K562 (cell line): ENCODE measurements around the gene CUL4B. TPM values are rescaled to one million over a fixed set of nuclear protein-coding genes. Genes with fewer than 3 reads are reported as not detected.
A peak's percentile ranks its signal among the peaks of the same experiment; 100 is the strongest.

Experiments used
- CHD1 ChIP-seq: fragments of 200-600 bp; sonication (generic); IDR thresholded peaks from one replicate; pipeline ENCODE4 v1.6.1; 2012; ENCODE audit warnings: mild to moderate bottlenecking, moderate library complexity, low read length, inconsistent platforms
- CHD2 ChIP-seq: IDR thresholded peaks from 2 replicates; pipeline ENCODE4 v1.6.1; 2011; ENCODE audit warnings: low read depth, low read length
- CHD4 ChIP-seq: fragments of 200-600 bp; sonication (generic); IDR thresholded peaks from 3 replicates; pipeline ENCODE4 v1.6.1; 2012; ENCODE audit warnings: low read depth, mild to moderate bottlenecking, mixed read lengths, low read length, inconsistent platforms; ENCODE audit not compliant: insufficient read depth, insufficient replicate concordance, poor library complexity, severe bottlenecking
- HDAC1 ChIP-seq, 2 experiments: fragments of 450-650 bp; IDR thresholded peaks; 2 replicates each; pipeline ENCODE4 v1.6.1; 2016 to 2017; ENCODE audit warnings: inconsistent platforms in 1 of 2, mild to moderate bottlenecking in 1 of 2, moderate library complexity in 1 of 2
- HNRNPK ChIP-seq: fragments of 200-400 bp; formaldehyde crosslinking; IDR thresholded peaks from one replicate; pipeline ENCODE4 v1.6.1; 2018; ENCODE audit warnings: mild to moderate bottlenecking, low read depth, low read length; ENCODE audit not compliant: poor library complexity, severe bottlenecking
- MIER1 ChIP-seq: fragments of 450-650 bp; IDR thresholded peaks from 2 replicates; pipeline ENCODE4 v1.6.1; 2016; ENCODE audit warnings: antibody characterized with exemption, mild to moderate bottlenecking, low read depth
- POU5F1 ChIP-seq: fragments of 150-350 bp; IDR thresholded peaks from 2 replicates; pipeline ENCODE4 v1.6.1; 2014; ENCODE audit warnings: borderline replicate concordance, low read length, low read depth, mild to moderate bottlenecking; ENCODE audit not compliant: partially characterized antibody
- PYGO2 ChIP-seq: fragments of 450-650 bp; IDR thresholded peaks from 2 replicates; pipeline ENCODE4 v1.6.1; 2016; ENCODE audit warnings: mild to moderate bottlenecking, missing genetic modification characterization, moderate library complexity, missing compliant biosample characterization
- RBBP5 ChIP-seq: fragments of 200-600 bp; sonication (generic); IDR thresholded peaks from 2 replicates; pipeline ENCODE4 v1.6.1; 2012; ENCODE audit warnings: borderline replicate concordance, mild to moderate bottlenecking, low read length, control low read depth, inconsistent platforms; ENCODE audit not compliant: insufficient read depth, poor library complexity, severe bottlenecking
- SMARCA4 ChIP-seq: fragments of 450-650 bp; IDR thresholded peaks from 2 replicates; pipeline ENCODE4 v1.6.1; 2016
- SOX6 ChIP-seq: fragments of 450-650 bp; IDR thresholded peaks from 2 replicates; pipeline ENCODE4 v1.6.1; 2014; ENCODE audit warnings: mild to moderate bottlenecking
- TOE1 ChIP-seq, 2 experiments: fragments of 450-650 bp in 1 of 2; sonication (generic) in 1 of 2; formaldehyde crosslinking in 1 of 2; IDR thresholded peaks; 2 replicates each; pipeline versions ENCODE4 v1.7.1 to v1.8.0; 2016 to 2022; ENCODE audit warnings: borderline replicate concordance in 2 of 2, mild to moderate bottlenecking in 2 of 2, antibody characterized with exemption in 1 of 2, inconsistent platforms in 1 of 2, low read depth in 1 of 2, missing genetic modification reagents in 1 of 2, moderate library complexity in 1 of 2
- ZNF408 ChIP-seq: fragments of 250-450 bp; sonication (Bioruptor Pico); IDR thresholded peaks from 2 replicates; pipeline ENCODE4 v1.4.0; 2020; ENCODE audit warnings: low read depth, mild to moderate bottlenecking, moderate library complexity
- ZNF431 ChIP-seq: sonication (generic); formaldehyde crosslinking; IDR thresholded peaks from 2 replicates; pipeline ENCODE4 v1.8.0; 2022; ENCODE audit warnings: mild to moderate bottlenecking, missing genetic modification reagents
- ZNF696 ChIP-seq: fragments of 250-450 bp; sonication (Bioruptor Pico); conservative IDR thresholded peaks from 2 replicates; pipeline ENCODE4 v1.4.0; 2020; ENCODE audit warnings: mild to moderate bottlenecking, moderate library complexity
- polyA plus RNA-seq, 8 experiments: library from polyadenylated mRNA; depleted of rRNA in 4 of 8; stranded (reverse) in 5 of 8; unstranded in 3 of 8; fragments of >200 nt; fragmentation: Nextera tagmentation in 2 of 8; fragmentation: Illumina TruSeq in 1 of 8; extraction: Ambion mirVana in 2 of 8; extraction: Trizol in 1 of 8; gene quantifications; 2 replicates each; pipeline versions ENCODE4 v1.2.1 to v1.2.3, GENCODE V29; 2011 to 2014; ENCODE audit warnings: inconsistent platforms in 1 of 8, missing spikeins in 1 of 8
- total RNA-seq, 7 experiments: library from RNA; depleted of rRNA in 6 of 7; stranded (reverse); fragments of >200 nt in 6 of 7; fragmentation: Illumina TruSeq in 2 of 7; extraction: Trizol in 2 of 7; gene quantifications; 2 replicates each; pipeline versions ENCODE4 v1.2.1 to v1.2.3, GENCODE V29; 2011 to 2021; ENCODE audit warnings: low replicate concordance in 1 of 7
- TF ChIP-seq, protein P1 (sequence below): fragments of 450-650 bp; formaldehyde crosslinking; IDR thresholded peaks from 2 replicates; pipeline ENCODE4 v1.4.0; 2022; ENCODE audit warnings: missing genetic modification characterization
- TF ChIP-seq, protein P2 (sequence below): fragments of 250-450 bp; sonication (Bioruptor Pico); IDR thresholded peaks from 2 replicates; pipeline ENCODE4 v1.5.1; 2021; ENCODE audit warnings: mild to moderate bottlenecking
- TF ChIP-seq, protein P3 (sequence below): fragments of 250-450 bp; sonication (Bioruptor Pico); IDR thresholded peaks from 2 replicates; pipeline ENCODE4 v1.4.0; 2020; ENCODE audit warnings: mild to moderate bottlenecking, moderate library complexity

Gene CUL4B
- total and polyA plus RNA-seq, 9 of the 15 experiments (the other 6 are each of a cell fraction or from before 2014, with no cell fraction given): 15.0 to 41.7 (median 37.5) TPM

DNA sequence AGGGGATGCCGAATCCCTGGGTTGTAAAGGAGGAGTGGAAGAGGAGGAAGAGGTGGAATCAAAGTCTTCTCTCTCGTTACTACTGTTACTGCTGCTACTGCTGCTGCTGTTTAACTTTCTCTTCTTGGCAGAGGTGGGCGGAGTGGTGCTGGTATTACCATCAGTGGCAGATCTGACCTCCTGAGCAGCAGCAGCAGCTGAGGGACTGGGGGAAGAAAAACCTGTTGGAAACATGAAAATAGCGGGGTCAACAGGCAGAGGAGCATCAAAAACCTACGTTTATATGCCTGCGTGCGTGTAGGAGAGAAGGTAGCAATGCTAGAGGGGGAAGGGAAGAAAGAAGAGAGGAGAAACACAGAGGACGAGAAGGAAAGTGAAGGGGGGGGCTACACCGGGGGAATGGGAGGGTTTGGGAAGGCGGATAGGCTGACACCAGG lies 339 bp downstream of the CUL4B start (continued):
- TF ChIP-seq, protein P1, sequence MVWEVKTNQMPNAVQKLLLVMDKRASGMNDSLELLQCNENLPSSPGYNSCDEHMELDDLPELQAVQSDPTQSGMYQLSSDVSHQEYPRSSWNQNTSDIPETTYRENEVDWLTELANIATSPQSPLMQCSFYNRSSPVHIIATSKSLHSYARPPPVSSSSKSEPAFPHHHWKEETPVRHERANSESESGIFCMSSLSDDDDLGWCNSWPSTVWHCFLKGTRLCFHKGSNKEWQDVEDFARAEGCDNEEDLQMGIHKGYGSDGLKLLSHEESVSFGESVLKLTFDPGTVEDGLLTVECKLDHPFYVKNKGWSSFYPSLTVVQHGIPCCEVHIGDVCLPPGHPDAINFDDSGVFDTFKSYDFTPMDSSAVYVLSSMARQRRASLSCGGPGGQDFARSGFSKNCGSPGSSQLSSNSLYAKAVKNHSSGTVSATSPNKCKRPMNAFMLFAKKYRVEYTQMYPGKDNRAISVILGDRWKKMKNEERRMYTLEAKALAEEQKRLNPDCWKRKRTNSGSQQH (CRISPR knock-in tag): 0 out of 2 replicates have a peak, but pooled peaks have one; percentile 22
- no peak for TF ChIP-seq CHD2
- no peak for TF ChIP-seq HNRNPK
- TF ChIP-seq, protein P2, sequence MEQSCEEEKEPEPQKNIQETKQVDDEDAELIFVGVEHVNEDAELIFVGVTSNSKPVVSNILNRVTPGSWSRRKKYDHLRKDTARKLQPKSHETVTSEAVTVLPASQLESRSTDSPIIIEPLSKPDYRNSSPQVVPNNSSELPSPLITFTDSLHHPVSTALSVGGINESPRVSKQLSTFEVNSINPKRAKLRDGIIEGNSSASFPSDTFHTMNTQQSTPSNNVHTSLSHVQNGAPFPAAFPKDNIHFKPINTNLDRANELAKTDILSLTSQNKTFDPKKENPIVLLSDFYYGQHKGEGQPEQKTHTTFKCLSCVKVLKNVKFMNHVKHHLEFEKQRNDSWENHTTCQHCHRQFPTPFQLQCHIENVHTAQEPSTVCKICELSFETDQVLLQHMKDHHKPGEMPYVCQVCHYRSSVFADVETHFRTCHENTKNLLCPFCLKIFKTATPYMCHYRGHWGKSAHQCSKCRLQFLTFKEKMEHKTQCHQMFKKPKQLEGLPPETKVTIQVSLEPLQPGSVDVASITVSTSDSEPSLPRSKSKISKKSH (CRISPR knock-in tag): no peak
- TF ChIP-seq TOE1 (IDR thresholded peaks at IDR 0.05; ENCODE audit: borderline replicate concordance): no peak; the same call in 1 of the 2 replicates
- TF ChIP-seq TOE1 (CRISPR knock-in tag; IDR thresholded peaks at IDR 0.05; ENCODE audit: borderline replicate concordance, low read depth): no peak
- peak; percentile 7 for TF ChIP-seq RBBP5
- no peak for TF ChIP-seq ZNF696
- TF ChIP-seq SOX6: no peak
- TF ChIP-seq ZNF431 (CRISPR knock-in tag): 0 out of 2 replicates have a peak, but pooled peaks have one; percentile 41
- TF ChIP-seq PYGO2 (tag): no peak
- no peak for TF ChIP-seq MIER1
- peak; percentile 23; the same call in 1 of the 2 replicates for TF ChIP-seq SMARCA4
- TF ChIP-seq HDAC1 (IDR thresholded peaks at IDR 0.05): peak in 1 of 2 experiments; percentile 69; a peak in 2 of 4 replicates
- TF ChIP-seq POU5F1: no peak
- no peak for TF ChIP-seq CHD4
- no peak for TF ChIP-seq ZNF408 (CRISPR knock-in tag)
- TF ChIP-seq CHD1: no peak
- TF ChIP-seq, protein P3, sequence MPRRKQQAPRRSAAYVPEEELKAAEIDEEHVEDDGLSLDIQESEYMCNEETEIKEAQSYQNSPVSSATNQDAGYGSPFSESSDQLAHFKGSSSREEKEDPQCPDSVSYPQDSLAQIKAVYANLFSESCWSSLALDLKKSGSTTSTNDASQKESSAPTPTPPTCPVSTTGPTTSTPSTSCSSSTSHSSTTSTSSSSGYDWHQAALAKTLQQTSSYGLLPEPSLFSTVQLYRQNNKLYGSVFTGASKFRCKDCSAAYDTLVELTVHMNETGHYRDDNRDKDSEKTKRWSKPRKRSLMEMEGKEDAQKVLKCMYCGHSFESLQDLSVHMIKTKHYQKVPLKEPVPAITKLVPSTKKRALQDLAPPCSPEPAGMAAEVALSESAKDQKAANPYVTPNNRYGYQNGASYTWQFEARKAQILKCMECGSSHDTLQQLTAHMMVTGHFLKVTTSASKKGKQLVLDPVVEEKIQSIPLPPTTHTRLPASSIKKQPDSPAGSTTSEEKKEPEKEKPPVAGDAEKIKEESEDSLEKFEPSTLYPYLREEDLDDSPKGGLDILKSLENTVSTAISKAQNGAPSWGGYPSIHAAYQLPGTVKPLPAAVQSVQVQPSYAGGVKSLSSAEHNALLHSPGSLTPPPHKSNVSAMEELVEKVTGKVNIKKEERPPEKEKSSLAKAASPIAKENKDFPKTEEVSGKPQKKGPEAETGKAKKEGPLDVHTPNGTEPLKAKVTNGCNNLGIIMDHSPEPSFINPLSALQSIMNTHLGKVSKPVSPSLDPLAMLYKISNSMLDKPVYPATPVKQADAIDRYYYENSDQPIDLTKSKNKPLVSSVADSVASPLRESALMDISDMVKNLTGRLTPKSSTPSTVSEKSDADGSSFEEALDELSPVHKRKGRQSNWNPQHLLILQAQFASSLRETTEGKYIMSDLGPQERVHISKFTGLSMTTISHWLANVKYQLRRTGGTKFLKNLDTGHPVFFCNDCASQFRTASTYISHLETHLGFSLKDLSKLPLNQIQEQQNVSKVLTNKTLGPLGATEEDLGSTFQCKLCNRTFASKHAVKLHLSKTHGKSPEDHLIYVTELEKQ (CRISPR knock-in tag): no peak
